ENCODE data around the gene SOX15.

Gene SOX15

GRCh38 chr17:7558544-7559319, 31.2 kb downstream of the SOX15 start, which contains the start of gene TNFSF13:
TNFSF13 (plus strand) TSS chr17:7558750; CDS start chr17:7559040, 290 bp downstream.
- no peaks in the 10 kb centered on the region for H3K9me3 ChIP-seq (ENCODE audit: control insufficient read depth, insufficient read depth, low read length)
- no peaks in the 10 kb centered on the region for H3K27me3 ChIP-seq (ENCODE audit: control insufficient read depth, insufficient read depth, low read length)
- peaks cover 7% of the 10 kb centered on the region for H3K36me3 ChIP-seq (ENCODE audit: control insufficient read depth, insufficient read depth, low read length)
- peaks cover 22% of the 10 kb centered on the region for H3K4me1 ChIP-seq (ENCODE audit: control insufficient read depth, insufficient read depth, low read length)
- peak within 1 kb of the TSS; percentile 45 for H3K4me3 ChIP-seq (ENCODE audit: low read depth, low read length)
- peak within 1 kb of the TSS; percentile 41 for H3K9ac ChIP-seq (ENCODE audit: low read depth, low read length)

DNA sequence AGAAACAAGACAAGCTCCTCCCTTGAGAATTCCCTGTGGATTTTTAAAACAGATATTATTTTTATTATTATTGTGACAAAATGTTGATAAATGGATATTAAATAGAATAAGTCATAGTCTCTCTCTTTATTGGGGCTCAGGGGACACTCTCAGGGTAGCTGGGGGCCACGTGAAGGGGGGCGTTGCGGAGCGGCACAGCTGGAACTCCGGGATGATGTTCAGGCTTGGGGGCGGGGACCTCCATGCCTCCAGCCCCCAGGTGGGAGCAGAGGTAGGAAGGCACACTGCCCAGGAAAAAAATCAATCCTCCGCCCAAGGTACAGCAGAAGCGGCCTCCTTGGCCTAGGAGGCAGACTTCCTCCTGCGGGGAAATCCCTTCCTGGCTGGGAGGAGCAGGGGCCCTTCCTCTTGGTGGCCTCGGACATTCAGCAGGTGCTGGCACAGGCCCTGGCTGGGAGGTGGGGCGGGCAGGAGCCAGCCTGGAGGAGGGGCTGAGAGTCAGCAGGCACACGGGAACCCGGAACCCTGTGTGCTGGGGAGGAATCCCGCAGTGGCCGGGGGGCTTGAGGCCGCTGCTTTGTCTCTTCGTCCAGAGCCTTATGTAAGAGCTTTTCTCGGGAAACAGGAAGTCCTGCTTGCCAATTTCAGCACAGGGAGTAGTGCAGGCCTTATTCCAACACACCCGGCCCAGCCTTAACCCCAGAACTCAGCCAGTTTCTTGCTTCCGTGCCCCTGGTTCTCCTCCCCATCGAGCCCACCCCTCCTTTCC, 31.9 kb downstream of the SOX15 start:
- H3K9me3 ChIP-seq (ENCODE audit: control insufficient read depth, insufficient read depth, low read length) = no peaks in the 10 kb centered on the region
- peak overlapping the region; percentile 41 for H3K9ac ChIP-seq (ENCODE audit: low read depth, low read length)
- H3K4me3 ChIP-seq (ENCODE audit: low read depth, low read length) = peak overlapping the region; percentile 45
- H3K4me1 ChIP-seq (ENCODE audit: control insufficient read depth, insufficient read depth, low read length) = peaks cover 22% of the 10 kb centered on the region
- no peaks in the 10 kb centered on the region for H3K27me3 ChIP-seq (ENCODE audit: control insufficient read depth, insufficient read depth, low read length)
- H3K36me3 ChIP-seq (ENCODE audit: control insufficient read depth, insufficient read depth, low read length) = no peaks in the 10 kb centered on the region

- H3K4me3 ChIP-seq (ENCODE audit: low read depth, low read length) = peak overlapping the region; percentile 45
- H3K27me3 ChIP-seq (ENCODE audit: control insufficient read depth, insufficient read depth, low read length) = no peaks in the 10 kb centered on the region
- H3K36me3 ChIP-seq (ENCODE audit: control insufficient read depth, insufficient read depth, low read length) = no peaks in the 10 kb centered on the region
- H3K4me1 ChIP-seq (ENCODE audit: control insufficient read depth, insufficient read depth, low read length) = peaks cover 22% of the 10 kb centered on the region
- H3K9ac ChIP-seq (ENCODE audit: low read depth, low read length) = peak overlapping the region; percentile 37
- H3K9me3 ChIP-seq (ENCODE audit: control insufficient read depth, insufficient read depth, low read length) = no peaks in the 10 kb centered on the region
Observed at GRCh38 chr17:7557147-7557764, 32.6 kb downstream of the SOX15 start.

DNA sequence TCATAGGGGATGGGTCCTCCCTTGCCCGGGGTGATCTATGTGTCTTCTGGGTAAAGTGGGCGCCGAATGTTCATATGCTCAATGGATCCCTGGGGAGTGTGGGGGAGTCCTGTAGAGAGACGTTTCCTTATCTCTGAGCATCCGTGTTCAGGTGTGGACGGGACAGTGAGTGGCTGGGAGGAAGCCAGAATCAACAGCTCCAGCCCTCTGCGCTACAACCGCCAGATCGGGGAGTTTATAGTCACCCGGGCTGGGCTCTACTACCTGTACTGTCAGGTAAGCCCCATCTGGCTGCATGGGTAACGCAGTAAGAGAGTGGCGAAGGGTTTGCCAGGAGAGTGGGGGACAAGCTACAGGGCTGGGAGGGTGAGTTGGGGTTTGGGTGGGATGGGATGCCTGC, 33.3 kb downstream of the SOX15 start:
- H3K4me3 ChIP-seq (ENCODE audit: low read depth, low read length) = no peak overlapping the region
- H3K27me3 ChIP-seq (ENCODE audit: control insufficient read depth, insufficient read depth, low read length) = no peaks in the 10 kb centered on the region
- no peaks in the 10 kb centered on the region for H3K9me3 ChIP-seq (ENCODE audit: control insufficient read depth, insufficient read depth, low read length)
- no peak overlapping the region for H3K9ac ChIP-seq (ENCODE audit: low read depth, low read length)
- H3K36me3 ChIP-seq (ENCODE audit: control insufficient read depth, insufficient read depth, low read length) = no peaks in the 10 kb centered on the region
- H3K4me1 ChIP-seq (ENCODE audit: control insufficient read depth, insufficient read depth, low read length) = peaks cover 22% of the 10 kb centered on the region

- no peak overlapping the region for H3K4me3 ChIP-seq (ENCODE audit: low read depth, low read length)
- no peaks in the 10 kb centered on the region for H3K36me3 ChIP-seq (ENCODE audit: control insufficient read depth, insufficient read depth, low read length)
- H3K27me3 ChIP-seq (ENCODE audit: control insufficient read depth, insufficient read depth, low read length) = no peaks in the 10 kb centered on the region
- H3K9me3 ChIP-seq (ENCODE audit: control insufficient read depth, insufficient read depth, low read length) = no peaks in the 10 kb centered on the region
- no peak overlapping the region for H3K9ac ChIP-seq (ENCODE audit: low read depth, low read length)
- H3K4me1 ChIP-seq (ENCODE audit: control insufficient read depth, insufficient read depth, low read length) = peaks cover 18% of the 10 kb centered on the region
Observed at GRCh38 chr17:7555320-7555948, 34.5 kb downstream of the SOX15 start.

DNA sequence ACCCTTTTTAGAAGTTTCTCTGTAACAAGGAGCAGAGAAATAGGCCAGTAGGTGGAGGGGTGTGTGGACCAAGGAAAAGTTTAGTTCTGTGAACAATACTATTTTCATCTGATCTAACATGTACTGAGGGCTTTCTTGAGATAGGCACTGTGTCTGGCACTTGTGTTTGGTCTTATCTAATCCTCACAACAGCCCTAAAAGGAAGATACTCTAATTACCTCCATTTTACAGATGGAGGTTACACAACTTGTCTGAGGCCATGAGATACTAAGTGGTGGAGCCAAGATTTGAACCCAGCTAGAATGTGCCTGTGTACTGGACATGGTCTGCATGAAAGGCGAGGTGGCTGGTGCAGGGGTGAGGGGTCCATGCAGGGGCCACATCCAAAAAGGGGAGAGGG, 36.5 kb downstream of the SOX15 start:
- no peak overlapping the region for H3K9ac ChIP-seq (ENCODE audit: low read depth, low read length)

DNA sequence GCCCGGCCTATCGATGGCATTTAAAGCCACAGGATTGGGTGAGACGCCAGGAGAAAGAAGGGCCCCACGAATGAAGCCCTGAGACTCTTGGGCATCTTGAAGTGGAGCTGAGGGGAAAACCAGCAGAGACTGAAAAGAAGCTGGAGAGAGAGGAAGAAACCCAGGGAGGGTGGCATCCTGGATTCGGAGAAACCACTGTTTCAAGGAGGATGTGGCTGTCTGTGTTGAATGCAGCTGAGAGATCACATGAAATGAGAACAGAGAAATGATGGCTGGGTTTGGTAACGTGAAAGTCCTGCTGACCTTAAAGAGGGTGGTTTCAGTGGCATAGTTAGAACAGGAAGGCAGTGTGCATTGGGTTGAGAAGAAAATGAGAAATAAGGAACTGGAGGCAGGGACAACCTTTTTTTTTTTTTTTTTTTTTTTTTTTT, 37.3 kb downstream of the SOX15 start:
- Histone ChIP-seq H3K4me1 (ENCODE audit: control insufficient read depth, insufficient read depth, low read length) (peaks cover 7% of the 10 kb centered on the region), H3K9me3 (ENCODE audit: control insufficient read depth, insufficient read depth, low read length) (no peaks in the 10 kb centered on the region), H3K36me3 (ENCODE audit: control insufficient read depth, insufficient read depth, low read length) (no peaks in the 10 kb centered on the region), H3K4me3 (ENCODE audit: low read depth, low read length) (no peak overlapping the region), H3K9ac (ENCODE audit: low read depth, low read length) (no peak overlapping the region), H3K27me3 (ENCODE audit: control insufficient read depth, insufficient read depth, low read length) (peaks cover 5% of the 10 kb centered on the region)

More for the DNA sequence above, 36.5 kb downstream of the SOX15 start:
- H3K9me3 ChIP-seq (ENCODE audit: control insufficient read depth, insufficient read depth, low read length) = no peaks in the 10 kb centered on the region
- peaks cover 5% of the 10 kb centered on the region for H3K27me3 ChIP-seq (ENCODE audit: control insufficient read depth, insufficient read depth, low read length)
- H3K4me1 ChIP-seq (ENCODE audit: control insufficient read depth, insufficient read depth, low read length) = peaks cover 8% of the 10 kb centered on the region
- no peak overlapping the region for H3K4me3 ChIP-seq (ENCODE audit: low read depth, low read length)
- no peaks in the 10 kb centered on the region for H3K36me3 ChIP-seq (ENCODE audit: control insufficient read depth, insufficient read depth, low read length)

- no peak overlapping the region for H3K4me3 ChIP-seq (ENCODE audit: low read depth, low read length)
- H3K9me3 ChIP-seq (ENCODE audit: control insufficient read depth, insufficient read depth, low read length) = no peaks in the 10 kb centered on the region
- no peak overlapping the region for H3K9ac ChIP-seq (ENCODE audit: low read depth, low read length)
- H3K4me1 ChIP-seq (ENCODE audit: control insufficient read depth, insufficient read depth, low read length) = peaks cover 2% of the 10 kb centered on the region
- H3K36me3 ChIP-seq (ENCODE audit: control insufficient read depth, insufficient read depth, low read length) = no peaks in the 10 kb centered on the region
- peaks cover 5% of the 10 kb centered on the region for H3K27me3 ChIP-seq (ENCODE audit: control insufficient read depth, insufficient read depth, low read length)
Observed at GRCh38 chr17:7551396-7551795, 38.5 kb downstream of the SOX15 start.

GRCh38 chr17:7550344-7550743, 39.5 kb downstream of the SOX15 start:
- Histone ChIP-seq H3K4me3 (ENCODE audit: low read depth, low read length) (no peak overlapping the region), H3K36me3 (ENCODE audit: control insufficient read depth, insufficient read depth, low read length) (no peaks in the 10 kb centered on the region), H3K9me3 (ENCODE audit: control insufficient read depth, insufficient read depth, low read length) (no peaks in the 10 kb centered on the region), H3K4me1 (ENCODE audit: control insufficient read depth, insufficient read depth, low read length) (no peaks in the 10 kb centered on the region), H3K27me3 (ENCODE audit: control insufficient read depth, insufficient read depth, low read length) (peaks cover 5% of the 10 kb centered on the region), H3K9ac (ENCODE audit: low read depth, low read length) (no peak overlapping the region)

DNA sequence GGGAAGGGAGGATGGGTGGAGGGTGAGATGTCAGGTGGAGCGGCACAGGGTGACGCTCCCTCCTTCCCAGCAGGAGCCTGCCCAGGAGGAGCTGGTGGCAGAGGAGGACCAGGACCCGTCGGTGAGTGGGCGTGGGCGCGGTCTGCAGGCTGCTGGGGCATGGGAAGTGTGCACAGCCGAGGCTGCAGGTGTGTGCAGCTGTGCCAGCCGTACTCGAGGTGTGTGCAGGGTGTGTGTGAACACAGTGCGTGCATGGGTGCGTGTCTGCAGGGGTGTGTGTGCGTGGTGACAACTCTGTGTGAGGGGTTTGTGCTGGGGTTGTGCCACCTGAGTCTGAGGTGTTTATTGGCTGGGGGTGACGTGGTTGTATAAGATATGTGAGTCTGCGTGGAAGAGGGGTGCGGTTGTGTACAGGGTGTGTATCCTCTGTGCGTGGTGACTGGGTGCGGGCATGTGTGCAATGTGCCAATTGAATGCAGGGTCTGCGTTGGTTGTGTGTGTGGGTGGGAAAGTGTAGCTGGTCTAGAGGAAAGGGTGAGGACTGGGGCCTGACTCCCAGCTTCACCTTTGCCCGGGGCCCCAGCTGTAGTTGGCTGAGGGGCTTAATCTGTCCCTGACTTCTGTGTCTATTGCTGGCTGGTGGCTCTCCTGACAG, 40.4 kb downstream of the SOX15 start:
- peak overlapping the region; percentile 63 for H3K4me3 ChIP-seq (ENCODE audit: low read depth, low read length)
- no peak overlapping the region for H3K9ac ChIP-seq (ENCODE audit: low read depth, low read length)
- H3K36me3 ChIP-seq (ENCODE audit: control insufficient read depth, insufficient read depth, low read length) = no peaks in the 10 kb centered on the region
- H3K9me3 ChIP-seq (ENCODE audit: control insufficient read depth, insufficient read depth, low read length) = no peaks in the 10 kb centered on the region
- peaks cover 5% of the 10 kb centered on the region for H3K27me3 ChIP-seq (ENCODE audit: control insufficient read depth, insufficient read depth, low read length)
- H3K4me1 ChIP-seq (ENCODE audit: control insufficient read depth, insufficient read depth, low read length) = no peaks in the 10 kb centered on the region
